CD4-positive, alpha-beta T cell treated with Interleukin-6 for 4 hours (primary cell): ENCODE data around the gene CCDC47.
A peak's percentile ranks its signal among the peaks of the same experiment; 100 is the strongest.

ENCODE experiments used
- DNase-seq: peaks from one replicate; pipeline ENCODE4 v3.0.0-alpha.2; 2020; ENCODE audit warnings: mixed read lengths

The CCDC47 gene

DNA sequence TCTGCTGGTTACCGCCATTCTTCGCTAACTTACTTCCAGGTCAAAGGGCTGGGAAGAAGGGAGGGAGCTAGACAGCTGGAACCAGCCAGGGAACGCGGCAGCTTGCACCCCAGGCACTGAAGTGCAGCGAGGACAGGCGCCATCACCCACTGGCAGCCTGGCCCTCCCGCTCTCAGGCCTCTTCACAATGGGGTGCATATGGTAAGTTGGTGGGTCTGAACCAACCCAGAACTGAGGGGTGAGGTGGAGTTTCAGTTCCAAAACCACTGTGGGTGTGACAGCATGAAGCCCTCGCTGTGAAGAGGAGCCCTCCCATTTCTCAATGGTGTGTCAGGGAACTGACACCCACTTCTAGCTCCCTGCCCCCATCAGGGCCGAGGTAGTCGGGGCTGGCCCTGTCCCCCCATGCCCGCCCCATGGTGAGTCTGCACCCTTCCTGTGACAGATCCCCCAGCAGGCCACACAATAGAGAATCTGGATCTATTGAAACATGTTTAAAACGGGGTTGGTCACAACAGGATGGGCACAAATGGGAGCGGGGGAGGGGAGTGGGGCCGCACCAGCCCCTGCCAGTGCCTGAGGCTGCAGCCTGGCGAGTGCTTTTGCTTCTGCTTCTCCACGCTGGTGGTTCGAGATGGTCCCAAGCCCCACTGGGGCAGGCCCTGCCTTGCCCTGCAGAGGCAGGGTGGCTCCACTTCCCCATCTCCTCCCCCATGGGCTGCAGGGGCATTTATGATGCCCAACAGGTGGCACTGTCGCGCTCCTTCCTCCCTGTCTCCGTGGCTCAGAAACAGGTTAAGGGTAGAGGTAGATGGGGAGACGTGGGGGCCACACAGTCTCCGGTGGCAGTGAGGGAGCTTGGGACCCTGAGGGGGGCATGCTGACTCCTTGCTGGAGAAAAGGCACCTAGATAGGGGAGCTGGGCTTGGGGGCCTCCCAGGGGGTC lies 75.8 kb downstream of the CCDC47 start:
- peak; percentile 86 for DNase-seq

DNA sequence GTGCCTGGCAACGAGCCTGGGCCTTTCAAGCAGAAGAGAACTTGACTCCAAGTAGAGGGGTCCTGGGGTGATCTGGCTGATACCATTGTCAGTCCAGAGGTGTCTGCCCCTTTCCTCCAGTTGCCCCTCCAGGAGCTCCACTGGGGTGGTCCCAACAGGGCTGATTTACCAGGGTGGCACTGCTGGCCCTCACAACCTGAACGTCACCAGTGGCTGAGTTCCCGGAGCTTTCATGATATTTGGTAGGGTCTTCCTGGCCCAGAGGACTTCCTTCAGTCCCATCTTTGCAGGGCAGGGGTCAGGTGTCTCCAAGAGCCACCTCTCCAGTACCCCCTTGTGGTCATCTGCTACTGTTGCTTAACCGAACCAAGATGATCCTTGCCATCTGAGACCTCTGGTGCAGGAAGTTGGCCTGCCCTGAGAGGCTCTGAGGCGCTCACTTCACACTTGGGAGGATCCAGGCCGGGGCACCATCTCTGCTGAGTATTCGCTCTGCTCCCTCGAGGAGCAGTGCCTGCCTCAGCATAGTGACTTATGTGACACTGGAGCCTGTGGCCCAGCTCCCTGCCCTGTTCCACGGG lies 76.9 kb downstream of the CCDC47 start:
- DNase-seq = peak; percentile 53

DNA sequence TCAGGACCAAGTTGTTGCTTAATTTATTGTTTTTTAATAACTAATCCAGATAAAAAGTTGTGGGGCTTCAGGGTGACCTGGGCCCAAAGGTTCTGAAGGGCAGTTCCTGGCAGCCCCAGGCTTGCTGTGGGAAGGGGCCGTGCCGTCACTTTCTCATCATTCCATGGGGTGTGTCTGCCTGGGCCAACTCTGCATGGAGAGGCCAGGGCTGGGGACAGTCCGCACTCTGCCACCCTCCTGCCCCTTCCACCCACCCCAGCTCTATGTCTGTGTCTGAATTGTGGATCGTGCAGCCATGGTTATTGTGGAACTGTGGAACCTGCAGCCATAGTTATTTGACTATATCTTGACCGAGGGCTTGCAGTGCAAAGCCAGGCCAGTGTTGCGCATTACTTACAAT lies 77.5 kb downstream of the CCDC47 start:
- peak; percentile 32 for DNase-seq
